ENCODE data around the gene PPFIBP1. TPM values are rescaled to one million over a fixed set of nuclear protein-coding genes. Genes with fewer than 3 reads are reported as not detected.
"Not testable (repeated sequence)": the region's sequence is repeated elsewhere in the genome, so short reads cannot be mapped to it uniquely, and the experiment has no call there.

Gene PPFIBP1
- total RNA-seq, 1 donor from 2014 or later, result 68.9 TPM

DNA sequence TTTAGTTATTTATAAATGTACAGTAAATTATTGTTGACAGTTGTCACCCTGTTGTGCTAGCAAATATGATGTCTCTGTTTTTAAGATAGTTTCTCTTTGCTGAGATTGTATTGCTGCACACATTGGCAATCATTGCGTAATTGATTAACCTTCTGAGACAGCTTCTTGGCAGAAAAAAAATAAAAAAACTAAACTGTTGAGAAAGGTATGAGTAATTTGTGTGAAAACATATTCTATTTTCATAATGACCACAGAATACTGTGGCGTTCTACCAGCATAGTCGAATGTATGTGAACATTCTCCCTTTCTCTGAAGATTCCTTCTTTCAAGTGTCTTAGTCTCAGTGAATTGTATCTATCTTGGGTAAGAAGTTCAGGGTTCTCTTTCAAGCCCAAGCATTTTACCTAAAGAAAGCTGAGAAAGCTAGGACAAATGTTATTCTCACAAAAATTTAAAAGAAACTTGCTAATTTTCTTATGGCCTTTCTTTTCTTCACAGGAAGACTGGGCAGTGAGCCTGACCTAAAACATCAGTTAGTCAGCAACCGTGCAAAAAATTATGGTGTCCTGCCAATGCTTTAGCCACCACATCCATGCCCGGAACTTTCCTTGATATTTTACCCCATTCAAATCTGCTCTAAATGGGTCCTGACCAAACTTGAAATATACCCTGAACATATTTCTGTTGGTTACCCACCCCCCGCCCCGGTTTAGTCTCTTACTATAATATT lies 103.3 kb downstream of the PPFIBP1 start:
- DNase-seq (ENCODE audit: low spot score), result no peak

DNA sequence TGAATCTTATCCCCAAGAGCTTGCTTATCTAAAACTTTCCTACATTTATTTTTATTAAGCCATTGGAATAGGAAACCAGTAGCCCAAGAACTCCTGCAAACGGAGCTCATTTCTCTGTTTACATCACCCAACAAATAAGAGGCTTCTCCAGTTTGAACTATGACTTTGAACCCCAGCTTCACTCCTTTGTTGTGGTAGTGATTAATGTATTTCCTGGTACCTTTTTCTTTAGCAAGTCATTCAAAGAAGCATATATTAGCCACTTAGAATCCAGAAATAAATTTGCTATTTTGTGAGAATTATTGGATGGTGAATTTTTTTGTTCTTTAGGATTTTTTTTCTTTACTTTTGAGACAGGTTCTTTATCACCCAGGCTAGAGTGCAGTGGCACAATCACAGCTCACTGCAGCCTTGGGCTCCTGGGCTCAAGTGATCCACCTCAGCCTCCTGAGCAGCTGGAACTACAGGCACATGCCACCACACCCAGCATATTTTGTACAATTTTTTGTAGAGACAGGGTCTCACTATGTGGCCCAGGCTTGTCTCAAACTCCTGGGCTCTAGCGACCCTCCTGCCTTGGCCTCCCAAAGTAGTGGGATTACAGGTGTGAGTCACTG lies 104.0 kb downstream of the PPFIBP1 start:
- not testable (repeated sequence) for DNase-seq (ENCODE audit: low spot score)

DNA sequence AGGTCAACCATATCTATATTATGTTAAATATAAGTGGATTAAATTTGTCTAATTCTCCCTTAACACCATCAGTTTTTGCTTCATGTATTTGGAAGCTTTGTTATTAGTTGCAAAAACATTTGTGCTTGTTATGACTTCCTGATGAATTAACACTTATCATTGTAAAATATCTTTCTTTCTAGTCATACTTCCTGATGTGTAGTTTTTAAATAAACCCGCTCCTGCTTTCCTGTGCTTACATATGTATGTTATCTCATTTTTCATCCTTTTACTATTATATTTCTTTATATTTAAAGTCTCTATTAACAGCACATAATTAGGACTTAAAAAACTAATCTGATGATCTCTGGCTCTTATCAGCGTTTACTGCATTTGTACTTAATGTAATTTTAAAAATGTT lies 106.2 kb downstream of the PPFIBP1 start:
- not testable (repeated sequence) for DNase-seq (ENCODE audit: low spot score)

DNA sequence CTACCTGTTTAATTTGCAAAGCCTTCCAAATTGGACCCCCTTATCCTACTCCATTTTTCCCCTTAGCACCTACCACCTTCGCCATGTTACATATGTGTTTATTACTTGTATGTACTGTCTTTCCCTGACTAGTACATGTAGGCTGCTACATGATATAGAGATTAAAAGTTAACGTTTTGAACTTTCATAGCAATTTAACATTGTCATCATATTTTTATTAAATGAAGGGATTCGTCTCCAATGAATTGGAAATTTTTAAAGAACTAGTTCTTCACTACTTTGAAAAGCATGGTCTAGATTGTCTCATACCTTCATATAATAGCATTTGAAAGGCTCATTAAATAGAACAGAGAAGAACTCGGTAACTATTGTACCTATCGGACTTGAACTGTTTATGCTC lies 107.4 kb downstream of the PPFIBP1 start:
- DNase-seq (ENCODE audit: low spot score), result no peak

DNA sequence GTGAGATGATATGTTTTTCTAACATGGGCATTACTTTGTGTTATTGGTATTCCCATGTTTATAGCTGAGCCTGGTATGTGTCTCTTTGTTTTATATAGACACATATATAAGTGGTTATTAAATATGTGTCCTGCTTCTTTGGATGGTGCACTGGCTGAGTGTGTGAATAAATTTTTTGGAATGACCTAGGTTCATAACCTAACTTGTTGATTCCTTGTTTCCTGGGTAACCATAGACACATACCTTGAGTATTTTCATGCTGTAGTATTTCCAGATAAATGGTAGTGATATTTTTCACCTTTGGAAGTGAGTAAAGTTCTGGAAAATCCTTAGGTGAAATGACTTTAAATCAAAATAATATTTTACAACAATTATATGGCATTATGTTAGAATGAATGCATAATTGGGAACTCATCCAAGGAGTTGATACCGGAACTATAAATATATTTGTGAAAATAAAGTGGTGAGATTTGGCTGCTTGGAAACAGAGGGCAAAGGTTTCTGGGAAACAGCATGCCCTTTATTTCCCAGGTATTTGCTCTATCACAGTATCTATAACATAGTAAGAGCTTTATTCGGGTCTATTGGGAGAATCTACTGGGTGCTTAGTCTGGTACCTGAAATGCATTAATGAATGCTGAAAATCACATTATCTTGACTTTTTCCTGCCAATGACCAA lies 107.9 kb downstream of the PPFIBP1 start:
- DNase-seq (ENCODE audit: low spot score), result no peak

DNA sequence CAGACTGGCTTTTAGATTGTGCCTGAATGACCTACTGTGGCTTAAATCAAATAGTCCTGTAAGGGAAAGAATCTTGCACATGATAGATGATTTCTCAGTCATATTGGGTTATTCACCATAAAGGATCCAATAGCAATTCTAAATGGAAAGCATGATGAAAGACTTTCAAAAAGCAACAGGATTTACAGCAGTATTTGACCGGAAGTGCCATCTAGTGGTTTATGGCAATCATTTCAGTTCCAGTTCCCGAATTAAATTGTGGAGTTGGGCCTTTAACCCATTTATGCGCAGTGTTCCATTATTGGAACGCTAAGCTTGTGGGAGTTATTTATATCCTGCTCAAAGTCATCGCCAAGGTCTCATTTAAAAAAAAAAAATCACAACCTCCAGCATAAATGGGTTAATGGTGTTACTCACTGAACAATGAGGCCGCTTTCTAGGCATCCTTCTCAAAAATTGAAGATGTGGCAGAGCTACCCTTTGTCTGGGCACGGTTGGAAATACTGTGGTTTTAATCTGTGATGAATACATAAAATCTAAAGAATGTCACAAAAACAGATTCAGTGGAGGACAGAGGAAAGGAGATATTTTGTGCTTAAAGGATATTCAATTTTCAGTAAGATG lies 111.5 kb downstream of the PPFIBP1 start:
- DNase-seq (ENCODE audit: low spot score), result peak; percentile 49

DNA sequence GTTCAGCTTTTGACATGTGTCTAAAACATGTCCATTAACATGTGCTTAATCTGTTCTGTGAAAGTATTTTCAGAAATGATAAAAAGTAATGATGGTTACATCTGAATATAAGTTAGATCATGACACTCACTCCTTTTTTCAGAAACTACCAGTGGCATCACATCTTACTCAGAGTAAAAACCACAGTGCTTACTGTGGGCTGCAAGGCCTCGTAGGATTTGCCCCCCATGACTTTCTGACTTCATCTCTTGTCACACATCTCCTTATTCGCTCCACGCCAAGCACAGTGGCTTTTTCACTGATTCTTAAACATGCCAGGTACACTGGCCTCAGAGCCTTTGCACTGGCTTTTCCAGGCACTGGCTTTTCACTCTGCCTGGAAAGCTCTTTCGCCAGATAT lies 112.6 kb downstream of the PPFIBP1 start:
- DNase-seq (ENCODE audit: low spot score), result not testable (repeated sequence)

DNA sequence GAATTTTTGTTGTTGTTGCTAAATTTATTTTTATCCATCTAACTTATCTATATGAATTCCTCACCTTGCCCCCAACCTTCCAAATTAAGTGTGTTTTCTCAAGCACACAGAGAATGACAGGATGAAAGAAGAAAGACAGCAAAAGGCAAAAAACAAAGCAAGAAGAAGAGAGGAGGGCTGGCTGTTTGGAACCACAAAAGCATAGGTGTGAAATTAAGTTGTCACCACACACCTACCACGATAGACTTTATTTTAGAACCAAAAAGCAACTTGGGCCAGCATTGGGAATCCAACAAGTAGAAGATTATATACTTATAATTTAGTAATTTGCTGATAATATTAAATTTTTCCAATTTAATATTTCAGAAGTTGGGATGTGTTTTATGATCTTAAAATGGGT lies 113.5 kb downstream of the PPFIBP1 start:
- no peak for DNase-seq (ENCODE audit: low spot score)

DNA sequence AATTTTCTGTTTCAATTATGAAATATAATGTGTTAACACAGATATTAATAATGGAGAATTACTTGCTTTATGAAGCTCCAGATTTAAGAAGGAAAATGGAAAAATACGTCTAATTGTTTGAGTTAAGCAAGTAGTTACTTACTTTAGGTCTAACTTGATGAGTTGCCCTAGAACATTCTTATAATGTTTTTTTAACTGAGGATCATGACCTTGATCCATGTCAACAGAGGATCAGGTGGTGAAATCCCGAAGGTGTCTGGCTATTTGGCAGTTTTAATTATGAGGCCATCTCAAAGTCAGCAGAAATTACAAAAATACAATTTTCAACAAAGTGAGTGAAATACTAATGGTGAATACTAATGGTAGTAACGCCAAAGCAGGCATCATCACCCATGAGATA lies 115.3 kb downstream of the PPFIBP1 start:
- no peak for DNase-seq (ENCODE audit: low spot score)

DNA sequence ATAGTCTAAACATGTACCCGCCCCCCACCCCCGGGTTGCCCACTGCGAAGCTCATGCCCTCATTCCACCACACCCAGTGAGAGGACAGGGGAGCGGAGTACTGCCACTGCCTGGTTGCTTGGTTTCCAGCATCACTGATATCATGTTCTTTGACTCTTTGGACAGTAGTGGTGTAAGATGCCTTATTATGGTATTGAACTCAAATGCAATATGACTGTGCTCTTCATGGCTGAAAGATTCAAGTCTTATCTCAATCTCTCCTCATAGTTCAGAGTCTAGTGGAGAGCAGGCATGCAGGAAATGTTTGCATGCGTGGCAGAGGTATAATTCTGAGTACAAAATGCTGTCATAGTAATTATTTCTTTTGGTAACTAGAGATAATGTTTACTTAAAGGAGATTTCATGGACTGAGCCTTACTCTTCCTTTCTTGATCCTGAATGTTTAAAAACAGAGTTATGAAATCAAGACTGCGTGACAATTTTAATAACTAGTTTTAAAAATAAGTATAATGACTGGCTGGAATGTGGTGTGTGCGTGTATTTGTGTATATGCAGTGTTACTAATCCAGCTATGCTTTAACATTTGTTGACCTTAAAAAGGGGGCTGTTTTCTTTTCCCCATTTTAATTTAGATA lies 116.7 kb downstream of the PPFIBP1 start:
- peak; percentile 37 for DNase-seq (ENCODE audit: low spot score)

DNA sequence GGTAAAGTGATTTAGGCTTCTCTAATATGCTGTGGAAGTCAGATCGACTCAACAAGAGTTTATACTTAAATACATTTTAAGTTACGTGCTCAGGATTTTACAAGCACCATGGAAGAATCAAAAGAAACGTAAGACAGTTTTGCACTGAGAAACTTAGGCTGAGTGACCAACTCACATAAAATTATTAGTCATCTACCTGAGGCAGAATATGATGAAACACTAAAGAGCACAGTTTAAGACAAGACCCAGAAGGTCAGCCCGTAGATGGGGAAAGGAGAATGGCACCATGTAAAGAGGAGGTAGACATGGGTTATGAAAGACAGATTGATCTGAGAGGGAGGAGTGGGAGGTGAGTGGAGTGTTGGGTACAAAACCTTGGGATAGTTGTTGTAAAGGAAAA lies 118.4 kb downstream of the PPFIBP1 start:
- DNase-seq (ENCODE audit: low spot score), result not testable (repeated sequence)

DNA sequence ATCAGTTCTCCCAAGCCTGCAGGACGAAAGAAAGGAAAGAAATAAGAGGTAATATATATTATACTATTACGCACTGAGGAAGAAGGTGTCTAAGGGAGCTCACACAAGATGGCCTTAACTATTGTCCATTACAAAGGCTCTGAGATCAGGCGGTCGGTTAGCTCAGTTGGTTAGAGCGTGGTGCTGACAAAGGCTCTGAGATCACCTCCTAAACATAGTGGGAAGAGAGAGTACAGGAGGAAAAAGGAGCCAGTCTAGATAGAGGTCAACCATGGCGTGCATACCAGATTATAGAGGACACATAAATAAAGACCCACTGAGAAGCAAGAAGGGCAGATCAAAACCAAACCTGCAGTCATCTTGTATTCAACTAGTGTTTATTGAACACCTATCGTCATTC lies 118.9 kb downstream of the PPFIBP1 start:
- DNase-seq (ENCODE audit: low spot score), result not testable (repeated sequence)

DNA sequence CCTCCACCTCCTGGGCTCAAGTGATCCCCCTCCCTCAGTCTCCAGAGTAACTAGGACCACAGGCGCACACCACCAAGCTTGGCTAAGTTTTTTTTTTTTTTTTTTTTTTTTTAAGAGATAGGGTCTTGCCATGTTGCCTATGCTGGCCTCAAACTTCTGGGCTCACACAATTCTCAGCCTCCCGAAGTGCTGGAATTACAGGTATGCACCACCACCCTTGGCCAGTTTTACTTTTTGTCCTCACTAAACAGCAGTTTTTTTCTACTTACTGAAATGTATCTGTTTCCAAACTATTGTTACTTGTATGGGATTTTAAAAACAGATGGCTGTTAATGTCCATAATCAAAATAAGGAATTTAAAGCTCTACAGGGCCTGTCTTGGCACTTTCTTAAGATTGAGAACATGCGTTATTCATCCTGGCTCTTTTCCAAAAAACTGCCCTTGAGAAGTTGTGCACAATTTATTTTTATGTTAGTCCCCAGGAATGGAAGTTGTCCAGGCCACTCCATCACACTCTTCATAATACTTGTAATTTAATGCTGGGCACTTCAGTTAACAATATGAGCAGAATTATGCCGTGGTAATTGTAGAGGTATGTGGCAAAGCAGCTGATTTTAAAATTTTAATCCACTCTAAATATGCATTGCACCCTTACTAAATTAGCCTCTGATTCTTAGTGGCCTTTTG lies 120.3 kb downstream of the PPFIBP1 start:
- DNase-seq (ENCODE audit: low spot score), result peak; percentile 80

DNA sequence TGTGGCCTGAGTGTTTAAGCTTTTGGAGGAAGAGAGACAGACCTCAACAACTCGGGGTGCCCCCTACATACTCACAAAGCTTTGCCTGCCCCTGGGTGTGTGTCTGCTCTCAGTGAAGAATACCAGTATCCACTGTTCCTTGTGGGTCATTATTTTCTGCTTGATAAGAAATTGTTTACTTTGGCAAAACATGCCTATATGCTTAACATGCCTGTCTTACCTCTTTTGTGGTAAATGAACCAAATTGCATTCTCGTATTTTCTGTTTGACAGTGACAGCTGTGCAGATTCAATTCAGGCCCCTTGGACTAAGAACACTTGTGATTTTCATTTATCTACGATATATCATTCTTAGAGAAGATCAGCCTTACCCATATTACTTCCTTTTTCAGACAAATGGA lies 121.7 kb downstream of the PPFIBP1 start:
- no peak for DNase-seq (ENCODE audit: low spot score)

DNA sequence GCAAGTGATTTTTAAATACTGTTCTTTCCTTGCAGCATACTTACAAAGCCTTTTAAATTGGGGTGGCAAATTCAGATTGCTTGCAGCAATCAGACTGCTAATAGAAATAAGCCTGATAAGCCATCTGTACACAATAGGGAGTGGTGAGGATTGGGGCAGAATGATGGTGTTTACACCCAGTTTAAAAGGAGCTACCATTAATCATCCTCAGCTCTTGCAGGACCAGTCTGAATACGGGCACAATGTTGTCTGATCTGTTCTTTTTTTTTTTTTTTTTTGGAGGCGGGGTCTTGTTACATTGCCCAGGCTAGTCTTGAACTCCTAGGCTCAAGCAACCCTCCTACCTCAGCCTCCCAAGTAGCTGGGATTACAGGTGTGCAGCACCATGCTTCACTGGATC lies 122.1 kb downstream of the PPFIBP1 start:
- no peak for DNase-seq (ENCODE audit: low spot score)

DNA sequence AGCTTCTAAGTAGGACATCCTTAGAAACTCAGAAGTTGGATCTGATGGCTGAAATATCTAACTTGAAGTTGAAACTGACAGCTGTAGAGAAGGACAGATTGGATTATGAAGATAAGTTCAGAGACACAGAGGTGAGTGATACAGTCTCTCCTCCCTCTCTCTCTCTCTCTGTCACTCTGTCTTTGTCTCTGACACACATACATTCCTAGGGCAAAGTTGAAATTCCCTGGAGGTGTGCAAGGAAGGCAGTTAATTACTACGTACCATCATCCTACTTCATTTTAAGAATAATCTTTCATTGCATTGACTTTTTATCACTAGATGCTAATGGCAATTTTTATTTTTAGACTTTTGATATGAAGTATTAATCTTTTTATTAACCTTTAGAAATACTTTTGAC lies 126.0 kb downstream of the PPFIBP1 start:
- no peak for DNase-seq (ENCODE audit: low spot score)

DNA sequence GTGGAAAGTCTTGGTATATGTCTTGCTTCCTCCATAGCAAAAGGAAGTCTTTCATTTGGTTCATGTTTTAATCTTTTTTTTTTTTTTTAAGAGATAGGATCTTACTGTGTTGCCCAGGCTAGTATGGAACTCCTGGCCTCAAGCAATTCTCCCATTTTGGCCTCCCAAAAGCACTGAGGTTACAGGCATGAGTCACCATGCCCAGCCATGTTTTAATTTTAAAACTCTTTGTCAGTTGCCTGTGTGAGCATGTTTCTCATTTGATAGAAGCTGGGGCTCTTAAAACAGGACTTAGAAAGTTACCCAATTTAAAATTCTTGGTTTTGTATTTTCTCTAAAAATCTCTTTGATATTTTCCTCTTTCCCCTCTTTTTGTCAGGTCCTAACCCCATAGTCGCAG lies 127.2 kb downstream of the PPFIBP1 start:
- DNase-seq (ENCODE audit: low spot score), result no peak

DNA sequence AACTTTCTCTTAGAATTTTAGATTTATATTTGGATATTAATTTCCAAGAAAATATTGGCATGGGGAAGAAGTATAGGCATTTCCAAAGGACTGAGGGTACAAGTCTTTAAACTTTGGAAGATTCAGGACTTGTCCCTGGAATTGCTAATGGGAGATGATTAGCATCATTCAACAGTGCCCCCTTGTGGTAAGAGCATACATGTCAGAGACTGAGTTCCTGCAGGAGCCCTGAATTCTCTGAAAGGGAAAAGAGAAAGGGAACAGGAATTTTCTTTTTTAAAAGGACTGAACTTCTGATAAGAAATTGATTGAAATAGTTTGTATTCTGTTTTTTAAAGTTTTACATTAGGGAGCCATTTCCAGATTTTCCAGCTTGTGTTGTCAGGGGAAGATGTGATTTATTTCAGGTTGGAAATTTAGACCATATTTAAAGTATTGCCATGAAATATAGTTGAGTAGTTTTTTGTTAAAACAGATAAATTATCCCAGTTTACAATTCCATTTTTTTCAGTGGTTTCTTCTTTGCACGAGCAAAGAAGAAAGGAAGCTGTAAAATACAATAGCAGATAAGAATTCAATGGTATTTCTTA lies 128.3 kb downstream of the PPFIBP1 start:
- peak; percentile 88 for DNase-seq (ENCODE audit: low spot score)

DNA sequence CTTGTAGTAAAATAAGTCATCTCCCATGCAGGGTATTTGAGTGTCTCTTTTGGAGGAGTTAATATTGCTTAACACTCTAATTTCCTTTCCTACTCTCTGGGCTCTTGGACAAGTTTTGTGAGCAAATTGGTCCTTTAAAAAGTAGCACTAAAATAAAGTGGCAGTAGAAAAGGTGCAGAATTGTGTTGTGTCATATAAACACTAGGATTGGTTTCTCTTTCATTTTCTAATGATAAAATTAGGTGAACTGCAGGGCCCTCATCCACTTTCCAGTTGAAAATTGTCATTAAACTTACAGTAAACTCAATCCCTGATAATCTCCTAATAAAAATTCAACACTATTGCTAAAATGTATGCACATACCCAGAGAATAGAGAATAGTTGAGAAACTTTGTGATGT lies 129.7 kb downstream of the PPFIBP1 start:
- no peak for DNase-seq (ENCODE audit: low spot score)

DNA sequence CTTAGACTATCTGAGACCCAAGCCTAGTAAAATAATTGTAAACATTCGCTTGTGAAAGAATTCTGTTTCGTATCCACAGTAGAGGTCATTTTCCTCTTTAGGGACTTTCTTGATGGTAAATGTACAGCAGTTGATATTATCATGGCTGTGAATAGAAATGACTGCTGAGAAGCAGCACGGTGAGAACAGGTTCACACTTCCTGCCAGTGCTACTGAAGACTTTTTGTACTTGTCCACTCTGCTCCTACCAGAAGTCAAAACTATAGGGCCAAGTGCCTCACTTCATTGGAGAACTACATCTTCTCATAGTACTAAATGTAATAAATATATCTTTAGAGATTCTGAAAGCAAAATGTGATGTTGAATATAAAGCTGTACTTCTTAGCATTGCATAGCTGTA lies 131.5 kb downstream of the PPFIBP1 start:
- DNase-seq (ENCODE audit: low spot score), result not testable (repeated sequence)

DNA sequence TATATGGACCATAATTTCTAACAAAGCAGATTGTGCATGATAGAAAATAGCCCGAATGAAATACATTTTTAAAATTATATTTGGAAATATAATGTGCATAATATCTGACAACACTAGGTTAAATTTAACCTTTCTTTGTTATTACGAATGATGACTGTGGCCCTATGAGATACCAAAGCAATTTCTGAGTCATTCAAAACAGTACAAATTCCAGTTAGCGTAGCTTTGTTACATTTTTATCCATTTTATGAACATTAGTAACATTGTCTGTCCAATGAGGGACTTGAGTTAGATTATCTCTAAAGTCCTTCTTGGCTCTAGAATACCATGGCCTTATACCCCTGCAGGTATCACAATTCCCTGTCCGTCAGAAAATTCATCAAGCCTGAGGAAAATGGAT lies 133.3 kb downstream of the PPFIBP1 start:
- DNase-seq (ENCODE audit: low spot score), result no peak
